HEK293 (cell line): ENCODE data around the gene UQCC2.

Source experiments
- CTCF ChIA-PET: fragments of 350-600 bp; formaldehyde crosslinking; extraction: SDS; loops from one replicate; lab custom pipeline; 2021; ENCODE audit warnings: antibody characterized with exemption; lab: Yijun Ruan, JAX
- POLR2A ChIA-PET: fragments of 300-600 bp; formaldehyde crosslinking; extraction: SDS; loops from one replicate; lab custom pipeline; 2020; ENCODE audit warnings: antibody characterized with exemption, inconsistent platforms; lab: Yijun Ruan, JAX
- H3K27ac ChIP-seq: fragments of 200-500 bp; sonication (Bioruptor generic); 2 replicates; pipeline ENCODE4 v1.5.1; 2014; ENCODE audit warnings: low read depth, low read length, control low read depth, inconsistent platforms; ENCODE audit errors: extremely low read depth
- H3K36me3 ChIP-seq, 2 experiments: fragments of 200-500 bp in 1 of 2; sonication (Bioruptor generic) in 1 of 2; 1 replicate in 1 of 2; 2 replicates in 1 of 2; pipeline ENCODE4 v1.5.1; 2014 to 2017; ENCODE audit warnings: inconsistent platforms in 2 of 2, low read length in 2 of 2; ENCODE audit not compliant: control insufficient read depth in 2 of 2, insufficient read depth in 1 of 2
- H3K4me1 ChIP-seq: fragments of 200-500 bp; sonication (Bioruptor generic); 2 replicates; pipeline ENCODE4 v1.5.1; 2014; ENCODE audit warnings: mild to moderate bottlenecking, low read length, inconsistent platforms; ENCODE audit not compliant: control insufficient read depth, insufficient read depth
- H3K4me3 ChIP-seq: 2 replicates; pipeline ENCODE4 v1.5.1; 2011; ENCODE audit warnings: low read depth, mild to moderate bottlenecking, control low read depth, low read length, moderate library complexity
- H3K9me3 ChIP-seq: fragments of 200-500 bp; sonication (Bioruptor generic); 2 replicates; pipeline ENCODE4 v1.5.1; 2014; ENCODE audit warnings: low read depth, low read length, inconsistent platforms; ENCODE audit not compliant: control insufficient read depth, insufficient read depth
- AEBP2 ChIP-seq: fragments of 450-650 bp; formaldehyde crosslinking; IDR thresholded peaks from 2 replicates; pipeline ENCODE4 v1.5.1; 2016; ENCODE audit warnings: missing biosample characterization, missing genetic modification characterization, borderline replicate concordance
- FEZF1 ChIP-seq: fragments of 450-650 bp; formaldehyde crosslinking; IDR thresholded peaks from 2 replicates; pipeline ENCODE4 v1.5.1; 2016; ENCODE audit warnings: missing biosample characterization, missing genetic modification characterization
- GLIS1 ChIP-seq: fragments of 450-650 bp; formaldehyde crosslinking; IDR thresholded peaks from 2 replicates; pipeline ENCODE4 v1.5.1; 2016; ENCODE audit warnings: missing biosample characterization, missing genetic modification characterization
- HOXD13 ChIP-seq: sonication (generic); formaldehyde crosslinking; IDR thresholded peaks from 2 replicates; pipeline ENCODE4 v1.8.0; 2022; ENCODE audit warnings: missing genetic modification reagents, borderline replicate concordance
- INSM2 ChIP-seq: fragments of 450-650 bp; formaldehyde crosslinking; IDR thresholded peaks from 2 replicates; pipeline ENCODE4 v1.5.1; 2016; ENCODE audit warnings: missing biosample characterization, missing genetic modification characterization
- KLF1 ChIP-seq: fragments of 450-650 bp; formaldehyde crosslinking; IDR thresholded peaks from 2 replicates; pipeline ENCODE4 v1.5.1; 2016; ENCODE audit warnings: missing biosample characterization, missing genetic modification characterization
- PATZ1 ChIP-seq: fragments of 450-650 bp; formaldehyde crosslinking; IDR thresholded peaks from 2 replicates; pipeline ENCODE4 v1.5.1; 2016; ENCODE audit warnings: missing biosample characterization, missing genetic modification characterization
- PRDM10 ChIP-seq: fragments of 450-650 bp; formaldehyde crosslinking; IDR thresholded peaks from 2 replicates; pipeline ENCODE4 v1.5.1; 2016; ENCODE audit warnings: missing biosample characterization, missing genetic modification characterization
- YY1 ChIP-seq: fragments of 450-650 bp; formaldehyde crosslinking; IDR thresholded peaks from 2 replicates; pipeline ENCODE4 v1.5.1; 2018; ENCODE audit warnings: missing biosample characterization, missing genetic modification characterization
- YY2 ChIP-seq: fragments of 450-650 bp; formaldehyde crosslinking; IDR thresholded peaks from 2 replicates; pipeline ENCODE4 v1.5.1; 2016; ENCODE audit warnings: missing biosample characterization, missing genetic modification characterization
- ZBTB7A ChIP-seq: fragments of 450-650 bp; formaldehyde crosslinking; IDR thresholded peaks from 2 replicates; pipeline ENCODE4 v1.5.1; 2016; ENCODE audit warnings: low read depth, missing biosample characterization, missing genetic modification characterization
- ZFHX2 ChIP-seq: fragments of 450-650 bp; formaldehyde crosslinking; conservative IDR thresholded peaks from 2 replicates; pipeline ENCODE4 v1.5.1; 2016; ENCODE audit warnings: missing biosample characterization, missing genetic modification characterization
- ZNF132 ChIP-seq: fragments of 450-650 bp; formaldehyde crosslinking; IDR thresholded peaks from 2 replicates; pipeline ENCODE4 v1.5.1; 2017; ENCODE audit warnings: missing biosample characterization, missing genetic modification characterization, borderline replicate concordance
- ZNF18 ChIP-seq: fragments of 450-650 bp; formaldehyde crosslinking; IDR thresholded peaks from 2 replicates; pipeline ENCODE4 v1.5.1; 2016; ENCODE audit warnings: missing biosample characterization, missing genetic modification characterization
- ZNF214 ChIP-seq: fragments of 450-650 bp; formaldehyde crosslinking; IDR thresholded peaks from 2 replicates; pipeline ENCODE4 v1.5.1; 2017; ENCODE audit warnings: missing biosample characterization, mild to moderate bottlenecking, missing genetic modification characterization, borderline replicate concordance
- ZNF501 ChIP-seq: fragments of 450-650 bp; formaldehyde crosslinking; IDR thresholded peaks from 2 replicates; pipeline ENCODE4 v1.5.1; 2016; ENCODE audit warnings: missing biosample characterization, missing genetic modification characterization
- ZNF561 ChIP-seq: fragments of 450-650 bp; IDR thresholded peaks from 2 replicates; pipeline ENCODE4 v1.5.1; 2018; ENCODE audit warnings: missing biosample characterization, missing genetic modification characterization, borderline replicate concordance
- ZNF621 ChIP-seq: fragments of 450-650 bp; formaldehyde crosslinking; IDR thresholded peaks from 2 replicates; pipeline ENCODE4 v1.5.1; 2017; ENCODE audit warnings: missing biosample characterization, missing genetic modification characterization
- ZNF639 ChIP-seq: fragments of 450-650 bp; formaldehyde crosslinking; IDR thresholded peaks from 2 replicates; pipeline ENCODE4 v1.5.1; 2016; ENCODE audit warnings: missing biosample characterization, missing genetic modification characterization
- ZNF670 ChIP-seq: fragments of 450-650 bp; formaldehyde crosslinking; IDR thresholded peaks from 2 replicates; pipeline ENCODE4 v1.5.1; 2016; ENCODE audit warnings: missing biosample characterization, missing genetic modification characterization, low read depth
- ZNF704 ChIP-seq: fragments of 450-650 bp; formaldehyde crosslinking; IDR thresholded peaks from 2 replicates; pipeline ENCODE4 v1.5.1; 2016; ENCODE audit warnings: missing biosample characterization, missing genetic modification characterization
- ZNF776 ChIP-seq: fragments of 450-650 bp; formaldehyde crosslinking; IDR thresholded peaks from 2 replicates; pipeline ENCODE4 v1.5.0; 2017; ENCODE audit warnings: missing biosample characterization, missing genetic modification characterization, borderline replicate concordance
- ZNF791 ChIP-seq: fragments of 450-650 bp; formaldehyde crosslinking; IDR thresholded peaks from 2 replicates; pipeline ENCODE4 v1.5.1; 2016; ENCODE audit warnings: missing biosample characterization, missing genetic modification characterization
- ZNF843 ChIP-seq: fragments of 450-650 bp; formaldehyde crosslinking; IDR thresholded peaks from 2 replicates; pipeline ENCODE4 v1.5.1; 2016; ENCODE audit warnings: missing biosample characterization, missing genetic modification characterization
- ZSCAN23 ChIP-seq: fragments of 450-650 bp; formaldehyde crosslinking; IDR thresholded peaks from 2 replicates; pipeline ENCODE4 v1.5.1; 2016; ENCODE audit warnings: missing biosample characterization, missing genetic modification characterization

UQCC2 gene

GRCh38 chr6:33758815-33759216 is 47.3 kb upstream of the UQCC2 start:
- Histone ChIP-seq H3K27ac (no peak overlapping the region), H3K36me3 (no peaks in the 10 kb centered on the region), H3K4me1 (peaks cover 27% of the 10 kb centered on the region), H3K4me3 (no peak overlapping the region), H3K9me3 (no peaks in the 10 kb centered on the region)
- ChIA-PET CTCF (interaction anchor here (0.6 to 12.1 kb wide), 5 partner anchors 12 to 1787 kb away, joined by 3 to 193 read pairs (median 3); partner anchors contain the start of genes DXO and IP6K3), POLR2A (interaction anchor here (1.2 kb wide), 1 partner anchor 9 kb away, joined by 3 read pairs; no protein-coding TSS in a partner anchor)
- no peak for TF ChIP-seq ZBTB7A (tag by site-specific recombination)
- TF ChIP-seq ZNF704 (tag by site-specific recombination): no peak
- peak; percentile 69; the same call in 1 of the 2 replicates for TF ChIP-seq INSM2 (tag by site-specific recombination)
- no peak for TF ChIP-seq ZNF214 (tag by site-specific recombination)
- 0 out of 2 replicates have a peak, but pooled peaks have one; percentile 32 for TF ChIP-seq ZSCAN23
- TF ChIP-seq AEBP2: no peak
- no peak for TF ChIP-seq ZNF670 (tag by site-specific recombination)
- peak; percentile 66 for TF ChIP-seq KLF1
- no peak for TF ChIP-seq ZNF776 (tag by site-specific recombination)
- TF ChIP-seq FEZF1 (tag by site-specific recombination): peak; percentile 71
- TF ChIP-seq ZNF843 (tag by site-specific recombination): peak; percentile 74
- TF ChIP-seq HOXD13 (CRISPR knock-in tag): 0 out of 2 replicates have a peak, but pooled peaks have one; percentile 36
- TF ChIP-seq ZNF132: no peak
- TF ChIP-seq ZNF621 (tag by site-specific recombination): no peak
- 0 out of 2 replicates have a peak, but pooled peaks have one; percentile 56 for TF ChIP-seq ZNF561
- TF ChIP-seq ZFHX2 (tag by site-specific recombination): peak; percentile 95
- 0 out of 2 replicates have a peak, but pooled peaks have one; percentile 49 for TF ChIP-seq ZNF18 (tag by site-specific recombination)
- TF ChIP-seq PRDM10 (tag by site-specific recombination): peak; percentile 49; the same call in 1 of the 2 replicates
- no peak for TF ChIP-seq YY1 (tag by site-specific recombination)
- TF ChIP-seq ZNF639 (tag by site-specific recombination): peak; percentile 71; the same call in 1 of the 2 replicates
- peak; percentile 59; the same call in 1 of the 2 replicates for TF ChIP-seq GLIS1 (tag by site-specific recombination)
- TF ChIP-seq PATZ1 (tag by site-specific recombination): peak; percentile 20; the same call in 1 of the 2 replicates
- no peak for TF ChIP-seq ZNF501 (tag by site-specific recombination)
- no peak for TF ChIP-seq YY2 (tag by site-specific recombination)
- TF ChIP-seq ZNF791: no peak
